Measurements from ENCODE around the gene IRF1. TPM values are rescaled to one million over a fixed set of nuclear protein-coding genes. Genes with fewer than 3 reads are reported as not detected.

Gene IRF1
- polyA plus RNA-seq, 3 donors = 125 to 363 (median 129) TPM

GRCh38 chr5:132491368-132492364, 1.1 kb upstream of the IRF1 start:
- peak overlapping the region; percentile 28 for H2AFZ ChIP-seq (ENCODE audit: insufficient read depth, low read depth, low read length, poor library complexity, severe bottlenecking)
- no peak for TF ChIP-seq CTCF (IDR thresholded peaks at IDR 0.05)
- Mint-ChIP-seq H3K9me3 (peaks cover 0 to 4% (median 0%) of the 10 kb centered on the region in 7 donors), H3K36me3 (peaks cover 30 to 32% of the 10 kb centered on the region in 2 donors), H3K4me1 (peaks cover 66% of the 10 kb centered on the region), H3K4me3 (peak overlapping the region; percentile 83 to 91), H3K27ac (peak overlapping the region; percentile 94 to 98 (median 97)), H3K27me3 (ENCODE audit: low read depth in 3 of 3) (no peaks in the 10 kb centered on the region)
- H3K4me2 ChIP-seq (replicated peaks; ENCODE audit: extremely low read depth, low read length, poor library complexity, severe bottlenecking) = peak overlapping the region; percentile 100
- peak in 2 of 3 donors; percentile 56 to 61 for DNase-seq
- peak overlapping the region; percentile 94 for H3K9ac ChIP-seq (ENCODE audit: insufficient read depth, low read length, poor library complexity, severe bottlenecking)
- intact Hi-C loops (cut with micrococcal nuclease) = loop anchor here (5.0 to 10.0 kb wide), 3 partner anchors 64 to 954 kb away; partner anchors contain the start of gene SLC22A4 (in 1 of the 2)
- H3K27me3 ChIP-seq (ENCODE audit: control insufficient read depth in 2 of 2, insufficient read depth in 2 of 2, low read length in 2 of 2) = no peaks in the 10 kb centered on the region
- peaks cover 74% of the 10 kb centered on the region for H3K79me2 ChIP-seq (ENCODE audit: insufficient read depth, low read length)
- peak overlapping the region; percentile 53 to 98 (median 77) for H3K4me3 ChIP-seq (replicated peaks in 1 of 3; ENCODE audit: low read depth in 2 of 3, low read length in 3 of 3)
- peaks cover 62 to 81% of the 10 kb centered on the region in 2 donors for H3K4me1 ChIP-seq (ENCODE audit: control insufficient read depth in 1 of 2, insufficient read depth in 2 of 2, low read length in 2 of 2)
- no peaks in the 10 kb centered on the region for H3K9me3 ChIP-seq (replicated peaks in 1 of 2; ENCODE audit: control insufficient read depth in 1 of 2, insufficient read depth in 1 of 2, low read length in 2 of 2)
- WGBS (ENCODE audit: insufficient coverage) = 59% methylated on average over 14 of the region's 22 CpGs
- peaks cover 39% of the 10 kb centered on the region for H4K20me1 ChIP-seq (ENCODE audit: insufficient read depth, low read length)
- H3K36me3 ChIP-seq (replicated peaks in 1 of 2; ENCODE audit: control insufficient read depth in 1 of 2, insufficient read depth in 2 of 2, low read length in 2 of 2) = peaks cover 26 to 31% of the 10 kb centered on the region in 2 donors
- H3K27ac ChIP-seq (ENCODE audit: low read depth in 1 of 2, low read length in 2 of 2) = peak overlapping the region; percentile 90 to 97

- Histone ChIP-seq H3K27ac (ENCODE audit: low read depth in 1 of 2, low read length in 2 of 2) (peak overlapping the region; percentile 73 to 97), H3K9me3 (replicated peaks in 1 of 2; ENCODE audit: control insufficient read depth in 1 of 2, insufficient read depth in 1 of 2, low read length in 2 of 2) (no peaks in the 10 kb centered on the region), H3K27me3 (ENCODE audit: control insufficient read depth in 2 of 2, insufficient read depth in 2 of 2, low read length in 2 of 2) (no peaks in the 10 kb centered on the region), H3K4me1 (ENCODE audit: control insufficient read depth in 1 of 2, insufficient read depth in 2 of 2, low read length in 2 of 2) (peaks cover 71 to 86% of the 10 kb centered on the region in 2 donors), H2AFZ (ENCODE audit: insufficient read depth, low read depth, low read length, poor library complexity, severe bottlenecking) (no peak overlapping the region), H3K79me2 (ENCODE audit: insufficient read depth, low read length) (peaks cover 89% of the 10 kb centered on the region), H3K36me3 (replicated peaks in 1 of 2; ENCODE audit: control insufficient read depth in 1 of 2, insufficient read depth in 2 of 2, low read length in 2 of 2) (peaks cover 43 to 48% of the 10 kb centered on the region in 2 donors), H4K20me1 (ENCODE audit: insufficient read depth, low read length) (peaks cover 56% of the 10 kb centered on the region), H3K4me3 (replicated peaks in 1 of 3; ENCODE audit: low read depth in 2 of 3, low read length in 3 of 3) (peak overlapping the region; percentile 88 to 98 (median 91)), H3K4me2 (replicated peaks; ENCODE audit: extremely low read depth, low read length, poor library complexity, severe bottlenecking) (peak overlapping the region; percentile 100), H3K9ac (ENCODE audit: insufficient read depth, low read length, poor library complexity, severe bottlenecking) (peak overlapping the region; percentile 94)
- Mint-ChIP-seq H3K4me1 (peaks cover 76% of the 10 kb centered on the region), H3K27ac (peak overlapping the region; percentile 77 to 97 (median 92)), H3K9me3 (peaks cover 0 to 4% (median 0%) of the 10 kb centered on the region in 7 donors), H3K4me3 (peak overlapping the region; percentile 97 to 98), H3K27me3 (ENCODE audit: low read depth in 3 of 3) (peaks cover 0 to under 1% (median 0%) of the 10 kb centered on the region in 3 donors), H3K36me3 (peaks cover 47 to 49% of the 10 kb centered on the region in 2 donors)
- WGBS (ENCODE audit: insufficient coverage) = under 1% methylated on average over 65 of the region's 65 CpGs
- no peak for DNase-seq
- intact Hi-C loops (cut with micrococcal nuclease) = loop anchor here (5.0 to 10.0 kb wide), 5 partner anchors 63 to 953 kb away; partner anchors contain the start of gene SLC22A4 (in 2 of the 2)
- TF ChIP-seq CTCF (IDR thresholded peaks at IDR 0.05) = no peak
Observed at GRCh38 chr5:132489871-132490483, 596 bp downstream of the IRF1 start.
